GDM1 (cell line): ENCODE measurements around the gene PTX4.
A peak's percentile ranks its signal among the peaks of the same experiment; 100 is the strongest.
"Not testable (repeated sequence)": the region's sequence is repeated elsewhere in the genome, so short reads cannot be mapped to it uniquely, and the experiment has no call there.

Experiments
- DNase-seq: peaks from one replicate; lab custom pipeline; 2025; lab: John Stamatoyannopoulos, UW

The PTX4 gene

GRCh38 chr16:1481906-1482835 is 6.6 kb downstream of the PTX4 start:
- DNase-seq: no peak

GRCh38 chr16:1478937-1479336 is 9.8 kb downstream of the PTX4 start:
- DNase-seq: not testable (repeated sequence)

- DNase-seq: no peak
Observed at GRCh38 chr16:1477033-1477432, 11.7 kb downstream of the PTX4 start.

GRCh38 chr16:1475552-1476114 is 13.1 kb downstream of the PTX4 start:
- DNase-seq: no peak

- DNase-seq: peak; percentile 79
Observed at GRCh38 chr16:1474796-1475551, 13.8 kb downstream of the PTX4 start, which contains the start of gene CLCN7. Gene CLCN7 (minus strand): TSS chr16:1475028. CDS start chr16:1474974, 54 bp downstream.

- DNase-seq: no peak
Observed at GRCh38 chr16:1474082-1474795, 14.5 kb downstream of the PTX4 start.

- no peak for DNase-seq
Observed at GRCh38 chr16:1472974-1473373, 15.8 kb downstream of the PTX4 start.

- DNase-seq: no peak
Observed at GRCh38 chr16:1471569-1472194, 17.1 kb downstream of the PTX4 start.

GRCh38 chr16:1470481-1471251 is 18.1 kb downstream of the PTX4 start:
- DNase-seq: no peak

GRCh38 chr16:1469693-1470201 is 19.0 kb downstream of the PTX4 start:
- DNase-seq: no peak

GRCh38 chr16:1469141-1469540 is 19.6 kb downstream of the PTX4 start:
- not testable (repeated sequence) for DNase-seq

GRCh38 chr16:1468426-1468810 is 20.3 kb downstream of the PTX4 start:
- DNase-seq: no peak

- DNase-seq: no peak
Observed at GRCh38 chr16:1466968-1467521, 21.7 kb downstream of the PTX4 start.

GRCh38 chr16:1466054-1466453 is 22.7 kb downstream of the PTX4 start:
- DNase-seq: no peak

- no peak for DNase-seq
Observed at GRCh38 chr16:1465567-1465915, 23.2 kb downstream of the PTX4 start.

GRCh38 chr16:1464894-1465566 is 23.7 kb downstream of the PTX4 start:
- no peak for DNase-seq

GRCh38 chr16:1464196-1464893 is 24.4 kb downstream of the PTX4 start:
- DNase-seq: no peak

GRCh38 chr16:1461146-1461545 is 27.6 kb downstream of the PTX4 start:
- no peak for DNase-seq

GRCh38 chr16:1460602-1461138 is 28.1 kb downstream of the PTX4 start:
- DNase-seq: no peak
